ENCODE measurements around the gene PON2.

GRCh38 chr7:95430864-95431263, 4.0 kb downstream of the PON2 start:
- TF ChIP-seq ZNF605 (CRISPR knock-in tag; IDR thresholded peaks at IDR 0.05), result no peak
- peak; percentile 68 for TF ChIP-seq JUND (CRISPR knock-in tag; IDR thresholded peaks at IDR 0.05)
- TF ChIP-seq ATAD3A (CRISPR knock-in tag; IDR thresholded peaks at IDR 0.05), result no peak
- TF ChIP-seq ZNF343 (CRISPR knock-in tag; IDR thresholded peaks at IDR 0.05), result no peak
- TF ChIP-seq ZNF24 (IDR thresholded peaks at IDR 0.05), result no peak
- TF ChIP-seq BCLAF1 (IDR thresholded peaks at IDR 0.05), result no peak
- TF ChIP-seq SIN3A (IDR thresholded peaks at IDR 0.05; ENCODE audit: borderline replicate concordance, low read depth, low read length), result no peak
- TF ChIP-seq KLF9 (CRISPR knock-in tag; IDR thresholded peaks at IDR 0.05; ENCODE audit: low read depth), result no peak
- no peak for TF ChIP-seq ZC3H13 (CRISPR knock-in tag; IDR thresholded peaks at IDR 0.05)
- no peak for TF ChIP-seq CTCF (CRISPR knock-in tag; IDR thresholded peaks at IDR 0.05)
- no peak for TF ChIP-seq ZNF780A (CRISPR knock-in tag; IDR thresholded peaks at IDR 0.05)
- TF ChIP-seq ZNF260 (CRISPR knock-in tag; IDR thresholded peaks at IDR 0.05; ENCODE audit: borderline replicate concordance, low read depth), result no peak
- no peak for TF ChIP-seq ZSCAN22 (CRISPR knock-in tag; IDR thresholded peaks at IDR 0.05)

Measured in HepG2 (cell line).